HepG2 (cell line): ENCODE measurements around the gene TBC1D22A. TPM values are rescaled to one million over a fixed set of nuclear protein-coding genes. Genes with fewer than 3 reads are reported as not detected.

Experiments
- ATAC-seq: fragments of 200-7000 bp; cut with Tn5 transposase; 3 replicates; pipeline ENCODE4 v1.9.1; 2020; ENCODE audit warnings: mild to moderate bottlenecking, moderate library complexity
- BruUV-seq: library from RNA; stranded (reverse); fragments of 400-500 nt; replicated peaks from 2 replicates; lab custom pipeline; 2021; lab: Mats Ljungman, UMichigan
- CTCF ChIA-PET: fragments of 300-600 bp; formaldehyde crosslinking; extraction: SDS; loops from one replicate; lab custom pipeline; 2021; ENCODE audit warnings: low total read pairs, inconsistent platforms, low intra/inter-chr PET ratio; lab: Yijun Ruan, JAX
- POLR2A ChIA-PET: fragments of 350-600 bp; sonication (Branson Sonifier 250); formaldehyde crosslinking; loops from one replicate; lab custom pipeline; 2020; ENCODE audit warnings: antibody characterized with exemption, inconsistent platforms; lab: Yijun Ruan, JAX
- DNase-seq: peaks from one replicate; pipeline ENCODE4 v3.0.0-alpha.2; 2015; ENCODE audit warnings: low spot score
- FAIRE-seq: peaks from 3 replicates; lab custom pipeline; 2011; peaks lifted over from hg19 to GRCh38; lab: Jason Lieb, UNC
- H2AFZ ChIP-seq: one replicate; pipeline ENCODE4 v1.6.1; 2011; ENCODE audit warnings: low read length, inconsistent platforms
- H3K27ac ChIP-seq: fragments of 300-600 bp; 3 replicates; pipeline ENCODE4 v1.8.0; 2011; ENCODE audit warnings: mixed run types, mild to moderate bottlenecking, mixed read lengths, low read length, inconsistent platforms; ENCODE audit not compliant: insufficient read depth; ENCODE audit errors: extremely low read length
- H3K27me3 ChIP-seq, 2 experiments: fragments of 200-600 bp in 1 of 2; 2 replicates in 1 of 2; 3 replicates in 1 of 2; pipeline versions ENCODE4 v1.6.0 to v1.8.0; 2011; ENCODE audit warnings: low read length in 2 of 2, mild to moderate bottlenecking in 2 of 2, moderate library complexity in 2 of 2, inconsistent platforms in 1 of 2; ENCODE audit not compliant: insufficient read depth in 2 of 2, control insufficient read depth in 1 of 2
- H3K36me3 ChIP-seq, 2 experiments: fragments of 200-600 bp in 1 of 2; replicated peaks in 1 of 2; 2 replicates in 1 of 2; 3 replicates in 1 of 2; pipeline versions ENCODE4 v1.5.1 to v1.8.0; 2011; ENCODE audit warnings: low read length in 2 of 2, inconsistent platforms in 1 of 2; ENCODE audit not compliant: insufficient read depth in 2 of 2, control insufficient read depth in 1 of 2
- H3K4me1 ChIP-seq: 2 replicates; pipeline ENCODE4 v1.5.1; 2012; ENCODE audit warnings: low read length, inconsistent platforms; ENCODE audit not compliant: insufficient read depth
- H3K4me2 ChIP-seq: 2 replicates; pipeline ENCODE4 v1.6.0; 2011; ENCODE audit warnings: low read depth, low read length, inconsistent platforms
- H3K4me3 ChIP-seq, 3 experiments: fragments of 200-600 bp in 1 of 3; sonication (generic), shearing (Covaris generic) in 1 of 3; replicated peaks in 1 of 3; 2 replicates each; pipeline ENCODE4 v1.5.1; 2011 to 2016; ENCODE audit warnings: low read length in 3 of 3, inconsistent platforms in 2 of 3, low read depth in 2 of 3, mild to moderate bottlenecking in 2 of 3, control low read depth in 1 of 3, mixed read lengths in 1 of 3; ENCODE audit not compliant: insufficient read depth in 1 of 3
- H3K79me2 ChIP-seq: one replicate; pipeline ENCODE4 v1.6.1; 2011; ENCODE audit warnings: low read length, inconsistent platforms; ENCODE audit not compliant: insufficient read depth
- H3K9ac ChIP-seq: 2 replicates; pipeline ENCODE4 v1.6.0; 2011; ENCODE audit warnings: mild to moderate bottlenecking, low read depth, low read length, inconsistent platforms; ENCODE audit not compliant: insufficient read depth
- H3K9me3 ChIP-seq: 2 replicates; pipeline ENCODE4 v1.5.1; 2012; ENCODE audit warnings: mild to moderate bottlenecking, low read length
- H4K20me1 ChIP-seq: 2 replicates; pipeline ENCODE4 v1.6.0; 2011; ENCODE audit warnings: inconsistent platforms, mild to moderate bottlenecking, low read length, moderate library complexity; ENCODE audit not compliant: insufficient read depth
- KLF12 ChIP-seq: sonication (generic); formaldehyde crosslinking; IDR thresholded peaks from 2 replicates; pipeline ENCODE4 v1.4.0; 2020; ENCODE audit warnings: missing genetic modification reagents, borderline replicate concordance
- KLF13 ChIP-seq: sonication (generic); formaldehyde crosslinking; IDR thresholded peaks from 2 replicates; pipeline ENCODE4 v1.4.0; 2020; ENCODE audit warnings: mild to moderate bottlenecking, missing genetic modification reagents
- ZNF549 ChIP-seq: sonication (generic); formaldehyde crosslinking; IDR thresholded peaks from 2 replicates; pipeline ENCODE4 v1.5.0; 2020; ENCODE audit warnings: missing genetic modification reagents
- ZNF773 ChIP-seq: sonication (generic); formaldehyde crosslinking; IDR thresholded peaks from 2 replicates; pipeline ENCODE4 v1.4.0; 2020; ENCODE audit warnings: missing genetic modification reagents, borderline replicate concordance
- ZXDC ChIP-seq: sonication (generic); formaldehyde crosslinking; IDR thresholded peaks from 2 replicates; pipeline ENCODE4 v1.5.0; 2020; ENCODE audit warnings: mild to moderate bottlenecking, missing genetic modification reagents
- WGBS: methylation state at CpG from one replicate; pipeline ENCODE4 v1.1.6; 2017; ENCODE audit warnings: low lambda C conversion rate; 5-methylcytosine and 5-hydroxymethylcytosine counted together
- in situ Hi-C: cut with HindIII; loops from 2 replicates; pipeline ENCODE4 v1.10.0; 2017; ENCODE audit warnings: low pct_unique_long_range_greater_than_20kb; ENCODE audit not compliant: extremely low pct_ligation_motif_present
- intact Hi-C: fragments of 100-400 bp; cut with micrococcal nuclease; formaldehyde crosslinking; loops from one replicate; pipeline ENCODE4 v1.10.0; 2022; ENCODE audit not compliant: unreplicated experiment
- polyA plus RNA-seq, 8 experiments: library from polyadenylated mRNA; depleted of rRNA in 3 of 8; stranded (reverse) in 7 of 8; unstranded in 1 of 8; fragments of >200 nt; fragmentation: Illumina TruSeq in 4 of 8; extraction: Trizol in 4 of 8; gene quantifications; 2 replicates each; pipeline versions ENCODE4 v1.2.1 to v1.2.3, GENCODE V29; 2011 to 2016; ENCODE audit warnings: low read depth in 4 of 8, missing spikeins in 1 of 8, mixed read lengths in 1 of 8; ENCODE audit not compliant: insufficient read depth in 1 of 8
- total RNA-seq, 5 experiments: library from RNA; depleted of rRNA; stranded (reverse); fragments of >200 nt; fragmentation: Illumina TruSeq; extraction: Trizol; gene quantifications; 2 replicates each; pipeline ENCODE4 v1.2.3, GENCODE V29; 2016; ENCODE audit warnings: low read depth in 1 of 5
- TF ChIP-seq, protein P1 (sequence below): sonication (generic); IDR thresholded peaks from 2 replicates; pipeline ENCODE4 v1.6.1; 2016; ENCODE audit warnings: low read depth, borderline replicate concordance

The TBC1D22A gene
- total and polyA plus RNA-seq, 2 of the 13 experiments (the other 11 are each of a cell fraction or from before 2014, with no cell fraction given): 17.3 to 18.0 TPM

- no TSS peak for BruUV-seq
- POLR2A ChIA-PET: interaction anchor here (2.0 kb wide), 1 partner anchor 8 kb away, joined by 10 read pairs; the partner anchor contains the start of gene TBC1D22A
- CTCF ChIA-PET: no interaction called here
- TF ChIP-seq ZNF773 (CRISPR knock-in tag) (no peak), KLF13 (no peak), ZNF549 (CRISPR knock-in tag) (no peak), ZXDC (CRISPR knock-in tag) (no peak), KLF12 (CRISPR knock-in tag) (no peak)
- TF ChIP-seq, protein P1, sequence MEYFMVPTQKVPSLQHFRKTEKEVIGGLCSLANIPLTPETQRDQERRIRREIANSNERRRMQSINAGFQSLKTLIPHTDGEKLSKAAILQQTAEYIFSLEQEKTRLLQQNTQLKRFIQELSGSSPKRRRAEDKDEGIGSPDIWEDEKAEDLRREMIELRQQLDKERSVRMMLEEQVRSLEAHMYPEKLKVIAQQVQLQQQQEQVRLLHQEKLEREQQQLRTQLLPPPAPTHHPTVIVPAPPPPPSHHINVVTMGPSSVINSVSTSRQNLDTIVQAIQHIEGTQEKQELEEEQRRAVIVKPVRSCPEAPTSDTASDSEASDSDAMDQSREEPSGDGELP: no peak
- TF ChIP-seq, all 625 proteins: peak for 0
- peaks cover 31% of the 10 kb centered on the region for H3K4me1 ChIP-seq
- no peaks in the 10 kb centered on the region for H3K9me3 ChIP-seq
- 0 out of 5 replicates have a peak, but pooled peaks cover 0 to 2% of the 10 kb centered on the region in 2 experiments for H3K36me3 ChIP-seq
- in situ Hi-C loops: no loop called here
- FAIRE-seq (no peak), ATAC-seq (no peak), DNase-seq (no peak)
- H3K4me3 ChIP-seq: no peak overlapping the region
- intact Hi-C loops: no loop called here
- no peaks in the 10 kb centered on the region; a peak in 1 of 5 replicates for H3K27me3 ChIP-seq
- peak overlapping the region; percentile 9 for H3K27ac ChIP-seq
- H2AFZ ChIP-seq: no peak overlapping the region
- 93% methylated on average over 9 of the region's 9 CpGs for WGBS
- H3K9ac ChIP-seq: no peak overlapping the region
- H4K20me1 ChIP-seq: peaks cover under 1% of the 10 kb centered on the region; the same call in 1 of the 2 replicates
- no peak overlapping the region for H3K4me2 ChIP-seq
- H3K79me2 ChIP-seq: peaks cover 58% of the 10 kb centered on the region
These were observed 8.3 kb downstream of the TBC1D22A start for GRCh38 chr22:46770726-46771125.
